Stimulated activated naive CD8-positive, alpha-beta T cell treated with anti-CD3 and anti-CD28 coated beads, Interleukin-15, Interleukin-2, amounts not matched to agents 100 ng/mL and 50 ng/mL, for 24 hours (primary cell): ENCODE results near the gene KRTAP5-5.
A peak's percentile ranks its signal among the peaks of the same experiment; 100 is the strongest.
"Not testable (repeated sequence)": the region's sequence is repeated elsewhere in the genome, so short reads cannot be mapped to it uniquely, and the experiment has no call there.

Source experiments
- H3K27ac Mint-ChIP-seq: one replicate; pipeline ENCODE4 v1.8.0; 2021; ENCODE audit warnings: mild to moderate bottlenecking, mixed read lengths
- H3K27me3 Mint-ChIP-seq: one replicate; pipeline ENCODE4 v1.8.0; 2021; ENCODE audit warnings: mixed read lengths
- H3K36me3 Mint-ChIP-seq: one replicate; pipeline ENCODE4 v1.8.0; 2021; ENCODE audit warnings: low read depth, mixed read lengths
- H3K4me1 Mint-ChIP-seq: one replicate; pipeline ENCODE4 v1.8.0; 2021; ENCODE audit warnings: low read depth, mixed read lengths
- H3K4me3 Mint-ChIP-seq: one replicate; pipeline ENCODE4 v1.8.0; 2021; ENCODE audit warnings: mild to moderate bottlenecking, mixed read lengths
- H3K9me3 Mint-ChIP-seq: one replicate; pipeline ENCODE4 v1.8.0; 2021; ENCODE audit warnings: mixed read lengths

The KRTAP5-5 gene

DNA sequence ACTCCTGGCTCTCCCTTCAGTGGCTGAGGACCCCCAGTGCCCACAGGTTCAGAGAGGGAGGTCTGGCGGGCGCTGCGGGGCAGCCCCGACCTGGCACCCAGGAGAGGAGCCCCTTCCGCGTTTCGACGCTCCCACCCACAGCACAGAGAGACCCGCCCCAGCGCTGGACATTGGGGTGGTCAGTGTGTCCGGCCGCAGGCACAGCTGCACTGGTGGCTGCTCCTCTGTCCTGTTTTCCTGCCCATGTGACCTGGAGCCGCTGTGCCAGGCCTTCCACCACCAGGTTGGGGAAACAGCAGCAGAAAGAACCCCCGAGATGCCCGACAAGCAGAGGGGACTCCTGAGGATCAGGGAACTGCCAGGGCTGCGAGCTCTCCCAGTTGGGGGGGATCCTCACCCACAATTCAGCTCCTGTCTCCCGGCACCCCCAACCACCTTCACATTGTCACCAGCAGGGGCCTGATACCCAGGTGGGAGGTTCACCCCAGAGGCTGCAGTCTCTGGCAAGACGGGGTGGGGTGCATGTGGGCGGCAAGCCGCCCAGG is 13.6 kb downstream of the KRTAP5-5 start:
- H3K4me3 Mint-ChIP-seq = no peak overlapping the region
- peaks cover 21% of the 10 kb centered on the region for H3K27me3 Mint-ChIP-seq
- no peaks in the 10 kb centered on the region for H3K9me3 Mint-ChIP-seq

DNA sequence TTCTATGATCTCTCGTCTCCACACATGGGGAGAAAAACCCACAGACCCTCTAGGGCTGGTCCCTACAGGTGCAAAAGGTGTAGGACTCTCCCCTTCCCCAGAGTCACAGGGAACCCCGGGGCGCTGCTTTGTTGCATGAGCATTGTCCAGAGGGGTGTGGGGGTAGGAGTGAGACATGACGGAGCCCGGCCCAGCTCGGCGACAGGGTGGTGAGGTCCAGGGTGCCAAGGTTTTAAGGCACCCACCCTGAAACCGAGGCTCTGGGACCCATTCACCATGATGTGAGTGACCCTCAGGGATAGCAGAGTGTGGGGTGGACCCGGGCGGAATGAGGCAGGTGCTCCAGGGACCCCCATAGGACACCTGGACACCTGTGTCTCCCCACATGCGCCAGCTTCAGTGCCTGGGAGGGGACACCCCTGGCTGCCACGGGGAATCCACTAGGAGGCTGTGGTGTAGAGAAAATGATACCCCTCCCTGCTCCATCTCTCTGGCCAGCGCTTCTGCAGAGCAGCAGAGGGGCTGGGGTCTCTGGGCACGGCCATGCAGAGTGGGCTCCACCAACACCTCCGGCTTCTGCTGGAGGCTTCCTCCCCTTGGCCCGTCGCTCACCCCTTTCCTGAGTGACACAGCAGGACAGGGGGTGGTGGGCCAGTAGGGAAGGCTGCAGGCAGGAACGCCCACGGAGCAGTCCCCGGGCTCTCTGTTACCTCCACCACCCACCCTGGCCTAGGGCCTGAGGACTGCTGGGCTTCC is 15.2 kb downstream of the KRTAP5-5 start:
- Mint-ChIP-seq H3K36me3 (no peaks in the 10 kb centered on the region), H3K27ac (no peak overlapping the region), H3K4me1 (no peaks in the 10 kb centered on the region), H3K4me3 (no peak overlapping the region), H3K27me3 (peaks cover 13% of the 10 kb centered on the region), H3K9me3 (no peaks in the 10 kb centered on the region)

More for the DNA sequence above, 13.6 kb downstream of the KRTAP5-5 start:
- H3K36me3 Mint-ChIP-seq = no peaks in the 10 kb centered on the region
- no peaks in the 10 kb centered on the region for H3K4me1 Mint-ChIP-seq
- no peak overlapping the region for H3K27ac Mint-ChIP-seq

DNA sequence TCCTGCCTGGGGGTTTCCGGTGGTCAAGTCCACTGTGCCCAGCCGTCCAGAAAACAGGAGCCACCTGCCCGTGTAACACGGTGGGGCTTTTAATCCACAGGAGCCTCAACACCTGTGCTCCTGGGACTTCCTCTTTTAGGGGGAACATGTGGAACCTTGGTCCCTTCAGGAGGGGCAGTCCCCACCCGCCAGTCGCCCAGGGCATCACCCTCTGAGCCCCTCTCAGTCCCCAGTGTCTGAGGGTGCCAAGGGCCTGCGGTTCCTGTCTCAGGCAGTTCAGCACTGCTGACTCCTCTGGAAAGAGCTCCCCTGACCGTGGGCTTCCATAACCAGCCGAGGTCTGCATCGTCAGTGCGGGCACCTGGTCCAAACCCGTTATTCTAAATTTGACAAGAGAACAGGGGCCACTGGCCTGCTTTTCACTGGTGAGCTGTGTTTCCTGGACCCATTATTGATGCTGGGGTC is 15.8 kb downstream of the KRTAP5-5 start:
- Mint-ChIP-seq H3K27me3 (peaks cover 7% of the 10 kb centered on the region), H3K4me3 (no peak overlapping the region), H3K9me3 (no peaks in the 10 kb centered on the region), H3K36me3 (no peaks in the 10 kb centered on the region), H3K27ac (no peak overlapping the region), H3K4me1 (no peaks in the 10 kb centered on the region)

DNA sequence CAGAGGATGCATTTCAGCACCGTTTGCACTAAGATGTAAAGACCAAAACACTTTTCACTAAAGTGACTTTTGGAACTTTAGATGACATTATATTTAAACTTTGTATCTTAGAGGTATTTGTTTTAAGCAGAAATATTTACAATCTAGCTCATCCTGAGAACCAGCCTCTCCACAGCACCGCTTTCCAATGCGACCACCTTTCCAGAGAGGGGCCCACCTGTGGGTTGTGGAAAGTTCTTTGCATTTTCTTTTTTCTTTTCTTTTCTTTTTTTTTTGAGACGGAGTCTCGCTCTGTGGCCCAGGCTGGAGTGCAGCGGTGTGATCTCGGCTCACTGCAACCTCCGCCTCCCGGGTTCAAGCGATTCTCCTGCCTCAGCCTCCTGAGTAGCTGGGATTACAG is 17.0 kb downstream of the KRTAP5-5 start:
- not testable (repeated sequence) for H3K36me3 Mint-ChIP-seq, H3K4me3 Mint-ChIP-seq, H3K27me3 Mint-ChIP-seq, H3K4me1 Mint-ChIP-seq, H3K9me3 Mint-ChIP-seq, H3K27ac Mint-ChIP-seq

DNA sequence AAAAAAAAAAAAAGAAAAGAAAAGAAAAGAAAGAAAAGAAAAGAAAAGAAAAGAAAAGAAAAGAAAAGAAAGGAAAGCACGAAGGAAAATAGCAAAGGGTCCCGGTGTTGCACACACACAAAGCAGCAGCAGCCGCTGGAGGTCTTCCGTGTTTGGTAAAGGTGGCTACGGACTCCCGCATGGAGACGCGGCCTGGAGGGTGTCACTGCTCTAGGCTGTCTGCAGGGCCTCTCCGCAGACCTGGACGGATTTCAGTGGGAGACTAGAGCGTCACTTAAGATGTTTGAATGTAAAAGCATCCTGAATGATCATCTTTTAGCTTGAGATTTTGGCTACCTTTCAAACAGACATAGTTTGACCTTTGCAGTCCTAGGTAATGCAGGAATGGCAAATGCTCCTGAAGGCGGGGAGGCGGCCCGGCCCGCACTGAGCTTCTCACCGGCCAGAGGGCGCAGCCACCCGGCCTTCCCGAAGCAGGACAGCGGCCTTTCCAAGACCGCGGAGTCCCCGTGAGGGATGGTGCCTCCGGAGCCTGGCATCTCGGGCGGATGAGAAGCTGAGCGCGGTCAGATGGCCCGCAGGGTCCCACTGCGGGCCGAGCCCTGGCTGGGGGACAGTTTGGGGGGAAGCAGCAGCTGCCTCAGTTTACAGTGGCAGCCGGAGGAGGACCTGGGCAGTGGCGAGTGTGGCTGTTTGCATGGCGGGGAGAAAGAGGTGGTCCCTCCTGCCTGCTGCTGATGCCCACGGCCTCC is 18.5 kb downstream of the KRTAP5-5 start:
- peak overlapping the region; percentile 63 for H3K27ac Mint-ChIP-seq
- H3K27me3 Mint-ChIP-seq = peaks cover 11% of the 10 kb centered on the region
- H3K4me3 Mint-ChIP-seq = no peak overlapping the region
- no peaks in the 10 kb centered on the region for H3K9me3 Mint-ChIP-seq
- no peaks in the 10 kb centered on the region for H3K4me1 Mint-ChIP-seq
- no peaks in the 10 kb centered on the region for H3K36me3 Mint-ChIP-seq

DNA sequence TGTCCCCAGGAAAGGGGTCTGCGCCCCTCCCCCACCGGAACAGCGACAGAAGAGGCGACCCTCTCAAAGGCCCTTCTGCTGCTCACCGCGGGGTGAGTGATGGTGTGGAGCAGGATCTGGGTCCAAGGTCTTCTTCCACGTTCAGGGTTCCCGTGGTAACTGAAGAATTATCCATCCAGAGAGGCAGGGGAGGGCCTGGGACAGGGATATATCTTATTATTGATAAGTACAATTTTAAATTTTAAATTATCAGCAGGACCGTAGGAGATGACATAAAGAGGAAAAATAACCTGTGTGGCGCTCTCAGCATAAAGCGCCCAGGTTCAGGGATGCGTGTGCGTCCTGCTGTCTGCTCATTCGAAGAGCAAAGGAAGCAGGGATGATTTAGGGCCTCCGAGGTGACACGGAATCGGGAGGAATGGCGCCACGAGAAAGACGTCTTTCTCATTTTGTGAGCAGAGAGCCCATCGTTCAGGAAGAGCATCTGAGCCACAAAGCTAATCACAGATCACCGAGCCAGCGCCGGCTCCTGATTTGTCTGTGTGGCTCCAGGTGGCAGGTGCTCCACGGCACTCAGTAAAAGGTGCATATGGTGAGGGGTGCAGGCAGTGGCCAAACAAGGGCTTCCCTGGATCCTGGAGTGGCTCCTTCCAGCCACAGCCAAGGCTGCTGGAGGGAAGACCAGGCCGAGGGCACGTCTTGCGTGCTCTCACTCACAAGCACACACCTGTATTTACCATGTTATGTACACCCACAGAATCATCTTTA is 19.3 kb downstream of the KRTAP5-5 start:
- Mint-ChIP-seq H3K36me3 (no peaks in the 10 kb centered on the region), H3K27ac (no peak overlapping the region), H3K4me3 (no peak overlapping the region), H3K4me1 (no peaks in the 10 kb centered on the region), H3K27me3 (peaks cover 12% of the 10 kb centered on the region), H3K9me3 (no peaks in the 10 kb centered on the region)

DNA sequence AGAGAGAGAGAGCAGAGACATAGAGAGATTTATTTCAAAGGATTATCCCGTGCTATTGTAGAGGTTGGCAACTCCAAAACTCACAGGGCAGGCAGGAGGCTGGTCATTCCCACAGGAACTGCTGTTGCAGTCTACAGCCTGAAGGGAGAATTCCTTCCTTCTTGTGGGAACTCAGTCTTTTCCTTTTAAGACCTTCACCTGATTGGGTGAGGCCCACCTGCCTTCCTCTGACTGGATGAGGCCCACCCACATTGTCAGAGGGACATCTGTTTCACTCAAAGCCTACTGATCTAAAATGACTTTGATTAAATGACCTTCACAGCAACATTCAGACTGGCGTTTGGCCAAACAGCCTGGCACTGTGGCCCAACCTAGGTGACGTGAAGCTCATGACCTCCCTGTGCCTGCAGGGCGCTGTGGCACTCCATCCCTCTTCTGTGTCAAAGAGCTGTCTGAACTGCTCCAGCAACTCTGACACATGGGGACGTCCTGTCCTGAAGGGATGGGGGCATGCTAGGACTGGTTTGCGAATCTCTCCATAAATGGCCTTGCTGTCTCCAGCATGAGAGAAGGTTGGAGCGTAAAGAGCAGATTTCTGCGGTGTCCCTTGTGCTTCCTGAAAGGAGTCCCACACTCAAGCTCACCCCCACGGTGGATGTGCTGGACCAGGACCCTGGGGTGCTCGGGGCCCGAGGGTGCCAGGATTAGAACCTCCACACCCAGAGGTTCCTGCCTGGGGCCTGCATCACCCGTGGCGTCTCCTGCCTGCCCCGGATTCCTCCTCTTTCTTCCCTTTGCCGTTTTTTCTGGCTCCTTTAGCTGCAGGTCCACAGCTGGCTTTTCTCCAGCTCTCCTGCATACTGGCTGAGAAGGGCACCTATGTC is 20.7 kb downstream of the KRTAP5-5 start:
- H3K27ac Mint-ChIP-seq = no peak overlapping the region
- H3K27me3 Mint-ChIP-seq = peaks cover 20% of the 10 kb centered on the region
- H3K4me1 Mint-ChIP-seq = no peaks in the 10 kb centered on the region
- H3K9me3 Mint-ChIP-seq = no peaks in the 10 kb centered on the region
- H3K4me3 Mint-ChIP-seq = no peak overlapping the region
- H3K36me3 Mint-ChIP-seq = no peaks in the 10 kb centered on the region

DNA sequence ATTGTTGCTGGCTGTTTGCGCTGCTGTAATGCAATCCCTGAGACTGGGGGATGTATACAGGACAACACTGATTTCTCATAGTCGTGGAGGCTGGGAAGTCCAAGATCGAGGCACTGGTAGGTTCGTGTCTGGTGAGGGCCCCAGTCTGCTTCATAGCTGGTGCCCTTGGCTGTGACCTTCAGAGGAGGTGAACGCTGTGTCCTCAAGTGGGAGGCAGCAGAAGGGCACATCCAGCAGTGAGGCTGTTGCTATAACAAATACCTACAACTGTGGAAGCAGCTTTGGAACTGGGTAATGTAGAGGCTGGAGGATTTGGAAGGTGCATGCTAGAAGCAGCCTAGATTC is 21.3 kb downstream of the KRTAP5-5 start:
- Mint-ChIP-seq H3K27me3 (peaks cover 24% of the 10 kb centered on the region), H3K4me1 (no peaks in the 10 kb centered on the region)

DNA sequence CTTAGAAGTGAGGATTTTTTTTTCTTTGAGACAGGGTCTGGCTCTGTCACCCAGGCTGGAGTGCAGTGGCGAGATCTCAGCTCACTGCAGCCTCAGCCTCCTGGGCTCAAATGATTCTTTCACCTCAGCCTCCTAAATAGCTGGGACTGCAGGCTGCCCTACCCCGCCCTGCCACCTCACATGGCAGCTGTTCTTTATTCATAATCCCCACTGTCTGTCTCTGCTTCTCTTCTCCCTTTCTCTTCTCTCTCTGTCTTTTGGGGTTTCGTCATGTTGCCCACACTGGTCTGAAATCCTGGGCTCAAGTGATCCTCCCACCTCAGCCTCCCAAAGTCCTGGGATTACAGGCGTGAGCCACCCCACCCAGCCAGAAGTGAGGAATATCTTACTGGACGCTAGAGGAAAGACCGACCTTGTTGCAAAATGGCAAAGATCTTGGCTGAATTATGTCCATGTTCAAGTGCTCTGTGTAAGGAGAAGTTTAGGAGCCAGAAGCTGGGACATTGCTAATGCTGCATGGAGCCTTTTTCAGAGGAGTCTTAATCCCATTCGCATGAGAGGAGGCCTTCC is 21.9 kb downstream of the KRTAP5-5 start:
- Mint-ChIP-seq H3K36me3 (no peaks in the 10 kb centered on the region), H3K4me1 (no peaks in the 10 kb centered on the region), H3K9me3 (no peaks in the 10 kb centered on the region), H3K4me3 (no peak overlapping the region), H3K27me3 (peaks cover 24% of the 10 kb centered on the region), H3K27ac (no peak overlapping the region)

More for the DNA sequence above, 21.3 kb downstream of the KRTAP5-5 start:
- Mint-ChIP-seq H3K4me3 (no peak overlapping the region), H3K27ac (no peak overlapping the region), H3K9me3 (no peaks in the 10 kb centered on the region), H3K36me3 (no peaks in the 10 kb centered on the region)

DNA sequence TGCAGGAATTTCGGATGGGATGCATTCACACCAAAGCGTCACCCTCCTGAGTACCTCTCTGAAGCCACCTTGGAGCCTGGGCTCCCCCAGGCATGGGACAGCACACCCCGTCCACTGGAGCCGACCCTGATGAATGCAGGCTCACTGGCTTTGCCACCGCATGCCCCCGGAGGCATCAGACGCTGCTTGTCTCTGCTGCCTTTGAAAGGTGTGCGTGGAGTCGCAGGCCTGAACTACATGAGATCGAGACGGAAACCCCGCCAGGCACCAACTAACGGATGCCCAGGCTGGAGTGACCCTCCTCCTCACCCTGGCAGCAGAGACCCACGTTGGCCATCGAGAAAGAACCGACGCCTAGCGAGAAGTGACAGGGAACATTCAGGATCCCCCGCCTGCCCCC is 22.5 kb downstream of the KRTAP5-5 start:
- Mint-ChIP-seq H3K9me3 (no peaks in the 10 kb centered on the region), H3K36me3 (no peaks in the 10 kb centered on the region), H3K27ac (no peak overlapping the region), H3K4me1 (no peaks in the 10 kb centered on the region), H3K27me3 (peaks cover 24% of the 10 kb centered on the region), H3K4me3 (no peak overlapping the region)

DNA sequence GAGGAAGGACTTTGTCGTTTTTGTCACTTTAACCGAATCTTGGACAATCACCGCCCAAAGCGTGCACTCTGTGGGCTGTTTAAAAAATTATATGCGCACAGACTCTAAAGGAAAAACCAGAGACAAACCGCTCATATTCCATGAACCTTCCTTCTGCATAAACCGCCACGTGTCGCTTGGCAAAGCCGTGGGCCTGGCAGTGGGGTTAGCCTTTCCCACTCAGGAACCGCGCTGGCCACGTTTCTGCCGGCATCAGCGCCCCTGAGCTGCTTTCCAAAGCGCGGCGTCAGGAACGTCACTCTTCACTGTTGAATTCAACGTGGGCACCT is 22.8 kb downstream of the KRTAP5-5 start:
- H3K4me1 Mint-ChIP-seq = no peaks in the 10 kb centered on the region
- H3K4me3 Mint-ChIP-seq = no peak overlapping the region
- no peak overlapping the region for H3K27ac Mint-ChIP-seq
- peaks cover 20% of the 10 kb centered on the region for H3K27me3 Mint-ChIP-seq
- no peaks in the 10 kb centered on the region for H3K9me3 Mint-ChIP-seq
- no peaks in the 10 kb centered on the region for H3K36me3 Mint-ChIP-seq

DNA sequence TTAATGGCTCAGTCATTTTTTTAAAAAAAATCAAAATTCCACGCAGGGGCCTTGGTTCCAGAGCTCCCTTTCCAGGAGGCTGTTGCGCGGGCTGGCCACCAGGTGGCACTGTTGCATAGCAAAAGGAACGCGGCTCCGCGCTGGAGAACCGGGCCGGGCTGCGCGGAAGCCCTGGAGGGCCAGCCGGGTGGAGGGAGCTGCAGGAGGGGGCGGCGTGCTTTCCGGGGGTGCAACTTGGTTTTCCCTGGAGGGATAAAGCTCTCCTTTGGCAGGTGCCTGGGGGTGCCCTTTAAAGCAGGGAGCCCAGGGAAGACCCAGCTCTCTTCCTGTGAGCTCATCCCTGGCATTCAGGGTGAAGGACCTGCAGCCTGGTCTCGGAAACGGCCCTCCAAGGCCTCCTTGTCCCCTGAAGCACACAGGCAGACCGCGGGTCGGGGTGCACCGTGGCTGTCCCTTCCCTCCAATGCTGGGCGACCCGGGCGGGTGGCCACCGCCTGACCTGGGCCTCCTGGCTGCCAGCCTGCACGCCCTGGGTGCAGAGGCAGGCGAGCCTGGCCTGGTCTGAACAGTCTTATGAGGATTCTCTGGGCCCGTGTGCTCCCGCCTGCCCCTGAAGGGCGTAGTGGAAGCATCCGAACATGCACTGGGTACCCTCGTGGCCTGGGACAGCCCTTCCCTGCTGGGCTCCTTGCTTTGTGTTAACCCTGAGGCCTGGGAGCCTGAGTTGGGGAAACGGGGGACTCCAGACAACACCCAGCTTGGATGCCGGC is 23.4 kb downstream of the KRTAP5-5 start:
- H3K9me3 Mint-ChIP-seq = no peaks in the 10 kb centered on the region
- no peaks in the 10 kb centered on the region for H3K4me1 Mint-ChIP-seq
- no peaks in the 10 kb centered on the region for H3K36me3 Mint-ChIP-seq
- H3K4me3 Mint-ChIP-seq = no peak overlapping the region
- H3K27me3 Mint-ChIP-seq = peaks cover 23% of the 10 kb centered on the region
- H3K27ac Mint-ChIP-seq = no peak overlapping the region

DNA sequence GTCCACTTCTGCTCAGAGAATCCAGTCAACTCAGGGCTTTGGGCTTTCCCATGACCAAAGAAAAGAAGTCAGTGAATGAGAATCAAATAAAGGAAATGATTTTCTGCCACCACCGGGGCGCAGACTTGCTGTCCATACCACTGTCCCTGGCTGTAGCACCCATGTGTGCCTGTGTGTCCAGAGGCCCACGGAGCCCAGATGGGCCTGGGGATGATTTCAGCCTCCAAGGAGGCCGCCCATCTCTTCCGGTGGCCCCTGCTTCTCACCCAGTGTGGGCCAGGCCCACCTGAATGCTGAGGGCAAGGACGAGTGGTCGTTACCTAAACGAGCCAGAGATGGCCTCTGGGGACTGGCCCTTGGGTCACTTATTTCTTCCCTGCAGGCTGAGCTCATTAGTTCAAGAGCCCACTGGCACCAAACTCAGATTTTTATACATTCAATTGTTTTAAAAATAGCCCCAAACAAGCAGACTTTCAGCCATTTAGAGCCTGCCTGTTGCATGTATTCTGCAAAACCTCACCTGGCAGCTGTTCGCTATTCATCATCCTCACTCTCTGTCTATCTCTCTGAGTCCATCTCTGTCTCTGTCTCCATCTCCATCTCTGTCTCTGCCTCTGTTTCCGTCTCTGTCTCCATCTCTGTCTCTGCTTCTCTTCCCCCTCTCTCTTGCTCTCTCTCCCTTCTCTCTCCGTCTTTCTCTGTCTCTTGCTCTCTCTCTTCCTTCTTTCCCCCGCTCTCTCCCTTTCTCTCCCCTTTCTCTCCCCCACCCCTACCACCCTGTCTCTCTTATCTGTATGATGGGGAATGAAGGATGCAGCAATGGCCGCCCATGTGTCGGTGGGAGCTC is 24.2 kb downstream of the KRTAP5-5 start:
- peaks cover 29% of the 10 kb centered on the region for H3K27me3 Mint-ChIP-seq
- H3K36me3 Mint-ChIP-seq = no peaks in the 10 kb centered on the region
- no peak overlapping the region for H3K4me3 Mint-ChIP-seq
- no peaks in the 10 kb centered on the region for H3K4me1 Mint-ChIP-seq
- no peaks in the 10 kb centered on the region for H3K9me3 Mint-ChIP-seq
- no peak overlapping the region for H3K27ac Mint-ChIP-seq
